ENCODE data around the gene ARAP2.

The ARAP2 gene

GRCh38 chr4:36054694-36055422 lies 189.5 kb downstream of the ARAP2 start:
- Histone ChIP-seq H3K4me3 (ENCODE audit: low read depth in 1 of 5, low read length in 5 of 5) (no peak overlapping the region), H3K9me3 (ENCODE audit: control insufficient read depth in 5 of 5, low read length in 5 of 5) (no peaks in the 10 kb centered on the region), H3K4me1 (ENCODE audit: control insufficient read depth in 5 of 5, insufficient read depth in 5 of 5, low read length in 5 of 5) (no peaks in the 10 kb centered on the region), H3K36me3 (ENCODE audit: control insufficient read depth in 5 of 5, insufficient read depth in 5 of 5, low read length in 5 of 5) (no peaks in the 10 kb centered on the region), H3K9ac (ENCODE audit: low read length in 5 of 5) (no peak overlapping the region), H3K27ac (ENCODE audit: low read depth, low read length) (no peak overlapping the region), H3K27me3 (ENCODE audit: control insufficient read depth in 5 of 5, insufficient read depth in 4 of 5, low read length in 5 of 5) (no peaks in the 10 kb centered on the region)

- Histone ChIP-seq H3K27ac (ENCODE audit: low read depth, low read length) (no peak overlapping the region), H3K4me3 (ENCODE audit: low read depth in 1 of 5, low read length in 5 of 5) (no peak overlapping the region)
These were observed 190.4 kb downstream of the ARAP2 start for GRCh38 chr4:36053930-36054329.

DNA sequence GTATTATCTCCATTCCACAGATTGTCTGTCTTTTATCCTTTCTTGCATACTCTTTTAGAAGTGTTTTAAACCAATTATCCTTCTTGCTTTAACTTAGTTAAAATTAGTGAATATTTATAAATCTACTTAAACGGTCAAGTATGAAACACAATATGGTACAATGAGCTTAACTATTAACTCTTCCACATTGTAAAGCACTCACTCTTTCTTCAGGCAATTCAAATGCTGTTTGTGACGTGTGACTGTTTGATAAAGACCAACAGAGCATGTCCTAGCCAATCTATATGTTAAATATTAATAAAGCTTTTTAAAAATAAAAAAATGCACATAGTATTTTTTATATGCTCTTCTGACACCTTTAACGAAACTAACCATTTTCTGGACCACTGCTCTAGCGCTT lies 192.7 kb downstream of the ARAP2 start:
- Histone ChIP-seq H3K9me3 (ENCODE audit: control insufficient read depth in 5 of 5, low read length in 5 of 5) (no peaks in the 10 kb centered on the region), H3K27me3 (ENCODE audit: control insufficient read depth in 5 of 5, insufficient read depth in 4 of 5, low read length in 5 of 5) (no peaks in the 10 kb centered on the region), H3K27ac (ENCODE audit: low read depth, low read length) (no peak overlapping the region), H3K4me3 (ENCODE audit: low read depth in 1 of 5, low read length in 5 of 5) (no peak overlapping the region), H3K4me1 (ENCODE audit: control insufficient read depth in 5 of 5, insufficient read depth in 5 of 5, low read length in 5 of 5) (no peaks in the 10 kb centered on the region), H3K36me3 (ENCODE audit: control insufficient read depth in 5 of 5, insufficient read depth in 5 of 5, low read length in 5 of 5) (no peaks in the 10 kb centered on the region), H3K9ac (ENCODE audit: low read length in 5 of 5) (no peak overlapping the region)

More at GRCh38 chr4:36053930-36054329, 190.4 kb downstream of the ARAP2 start:
- H3K36me3 ChIP-seq (ENCODE audit: control insufficient read depth in 5 of 5, insufficient read depth in 5 of 5, low read length in 5 of 5): no peaks in the 10 kb centered on the region
- H3K9ac ChIP-seq (ENCODE audit: low read length in 5 of 5): no peak overlapping the region
- no peaks in the 10 kb centered on the region for H3K9me3 ChIP-seq (ENCODE audit: control insufficient read depth in 5 of 5, low read length in 5 of 5)
- no peaks in the 10 kb centered on the region for H3K4me1 ChIP-seq (ENCODE audit: control insufficient read depth in 5 of 5, insufficient read depth in 5 of 5, low read length in 5 of 5)
- H3K27me3 ChIP-seq (ENCODE audit: control insufficient read depth in 5 of 5, insufficient read depth in 4 of 5, low read length in 5 of 5): no peaks in the 10 kb centered on the region

DNA sequence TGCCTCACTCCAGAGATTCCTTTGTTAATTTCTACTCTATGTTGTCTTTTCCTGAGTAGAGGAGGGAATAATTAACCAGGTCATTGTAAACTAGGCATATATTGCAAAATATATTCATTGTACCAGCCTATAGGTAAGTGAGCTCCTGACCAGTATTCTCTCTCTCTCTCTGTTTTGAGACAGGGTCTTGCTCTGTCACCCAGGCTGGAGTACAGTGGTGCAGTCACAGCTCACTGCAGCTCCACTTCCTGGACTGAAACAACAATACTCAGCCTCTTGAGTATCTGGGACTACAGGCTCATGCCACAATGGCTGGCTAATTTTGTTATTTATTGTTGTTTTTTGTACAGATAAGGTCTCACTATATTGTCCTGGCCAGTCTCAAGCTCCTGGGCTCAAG lies 198.3 kb downstream of the ARAP2 start:
- H3K9ac ChIP-seq (ENCODE audit: low read length in 5 of 5): no peak overlapping the region
- no peaks in the 10 kb centered on the region for H3K36me3 ChIP-seq (ENCODE audit: control insufficient read depth in 5 of 5, insufficient read depth in 5 of 5, low read length in 5 of 5)
- H3K4me3 ChIP-seq (ENCODE audit: low read depth in 1 of 5, low read length in 5 of 5): no peak overlapping the region
- no peak overlapping the region for H3K27ac ChIP-seq (ENCODE audit: low read depth, low read length)
- no peaks in the 10 kb centered on the region for H3K9me3 ChIP-seq (ENCODE audit: control insufficient read depth in 5 of 5, low read length in 5 of 5)
- no peaks in the 10 kb centered on the region for H3K4me1 ChIP-seq (ENCODE audit: control insufficient read depth in 5 of 5, insufficient read depth in 5 of 5, low read length in 5 of 5)
- no peaks in the 10 kb centered on the region for H3K27me3 ChIP-seq (ENCODE audit: control insufficient read depth in 5 of 5, insufficient read depth in 4 of 5, low read length in 5 of 5)

GRCh38 chr4:36043901-36044300 lies 200.4 kb downstream of the ARAP2 start:
- Histone ChIP-seq H3K9ac (ENCODE audit: low read length in 5 of 5) (no peak overlapping the region), H3K36me3 (ENCODE audit: control insufficient read depth in 5 of 5, insufficient read depth in 5 of 5, low read length in 5 of 5) (no peaks in the 10 kb centered on the region), H3K4me1 (ENCODE audit: control insufficient read depth in 5 of 5, insufficient read depth in 5 of 5, low read length in 5 of 5) (no peaks in the 10 kb centered on the region), H3K9me3 (ENCODE audit: control insufficient read depth in 5 of 5, low read length in 5 of 5) (peaks cover 0 to 3% (median 0%) of the 10 kb centered on the region in 5 donors), H3K27me3 (ENCODE audit: control insufficient read depth in 5 of 5, insufficient read depth in 4 of 5, low read length in 5 of 5) (no peaks in the 10 kb centered on the region), H3K27ac (ENCODE audit: low read depth, low read length) (no peak overlapping the region), H3K4me3 (ENCODE audit: low read depth in 1 of 5, low read length in 5 of 5) (no peak overlapping the region)

GRCh38 chr4:36043241-36043640 lies 201.1 kb downstream of the ARAP2 start:
- H3K4me1 ChIP-seq (ENCODE audit: control insufficient read depth in 5 of 5, insufficient read depth in 5 of 5, low read length in 5 of 5): no peaks in the 10 kb centered on the region
- no peak overlapping the region for H3K9ac ChIP-seq (ENCODE audit: low read length in 5 of 5)
- H3K27ac ChIP-seq (ENCODE audit: low read depth, low read length): no peak overlapping the region
- H3K27me3 ChIP-seq (ENCODE audit: control insufficient read depth in 5 of 5, insufficient read depth in 4 of 5, low read length in 5 of 5): no peaks in the 10 kb centered on the region
- H3K9me3 ChIP-seq (ENCODE audit: control insufficient read depth in 5 of 5, low read length in 5 of 5): peaks cover 0 to 3% (median 0%) of the 10 kb centered on the region in 5 donors
- no peaks in the 10 kb centered on the region for H3K36me3 ChIP-seq (ENCODE audit: control insufficient read depth in 5 of 5, insufficient read depth in 5 of 5, low read length in 5 of 5)
- H3K4me3 ChIP-seq (ENCODE audit: low read depth in 1 of 5, low read length in 5 of 5): no peak overlapping the region

DNA sequence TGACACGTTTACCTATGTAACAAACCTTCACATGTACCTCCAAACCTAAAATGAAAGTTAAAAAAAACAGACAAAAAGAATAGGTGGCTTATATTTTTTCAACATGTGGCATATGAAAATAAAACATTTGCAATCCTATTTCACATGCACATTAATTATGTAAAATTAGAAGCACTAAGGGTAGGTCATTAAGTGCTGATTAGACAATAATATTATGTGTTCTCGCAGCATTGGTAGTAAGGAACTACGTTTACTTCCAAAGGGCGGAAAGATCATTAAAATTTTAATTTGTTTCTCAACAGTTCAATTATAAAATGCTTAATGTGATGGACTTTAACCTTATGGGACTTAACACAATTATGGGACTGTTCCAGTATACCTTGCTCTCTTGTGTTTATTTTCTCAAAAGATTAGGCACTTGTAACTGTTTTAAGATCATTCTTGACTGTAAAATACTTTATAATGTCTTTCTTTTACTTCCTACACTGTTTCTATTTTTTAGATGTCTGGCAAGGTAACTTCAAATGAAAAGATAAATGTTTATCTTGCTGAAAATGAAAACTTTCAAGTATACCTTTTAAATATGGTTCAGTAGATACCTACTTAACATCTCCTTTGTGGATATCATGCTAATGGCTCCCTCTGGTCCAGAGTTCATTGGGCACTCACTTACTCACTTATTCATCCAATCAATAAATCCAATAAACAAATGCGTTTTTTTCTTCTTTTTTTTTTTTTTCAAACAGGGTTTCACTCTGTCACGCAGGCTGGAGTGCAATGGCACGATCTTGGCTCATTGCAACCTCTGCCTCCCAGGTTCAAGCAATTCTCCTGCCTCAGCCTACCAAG lies 202.0 kb downstream of the ARAP2 start:
- Histone ChIP-seq H3K9ac (ENCODE audit: low read length in 5 of 5) (no peak overlapping the region), H3K36me3 (ENCODE audit: control insufficient read depth in 5 of 5, insufficient read depth in 5 of 5, low read length in 5 of 5) (no peaks in the 10 kb centered on the region), H3K27ac (ENCODE audit: low read depth, low read length) (no peak overlapping the region), H3K4me1 (ENCODE audit: control insufficient read depth in 5 of 5, insufficient read depth in 5 of 5, low read length in 5 of 5) (no peaks in the 10 kb centered on the region), H3K27me3 (ENCODE audit: control insufficient read depth in 5 of 5, insufficient read depth in 4 of 5, low read length in 5 of 5) (no peaks in the 10 kb centered on the region), H3K4me3 (ENCODE audit: low read depth in 1 of 5, low read length in 5 of 5) (no peak overlapping the region), H3K9me3 (ENCODE audit: control insufficient read depth in 5 of 5, low read length in 5 of 5) (peaks cover 0 to 3% (median 0%) of the 10 kb centered on the region in 5 donors)

DNA sequence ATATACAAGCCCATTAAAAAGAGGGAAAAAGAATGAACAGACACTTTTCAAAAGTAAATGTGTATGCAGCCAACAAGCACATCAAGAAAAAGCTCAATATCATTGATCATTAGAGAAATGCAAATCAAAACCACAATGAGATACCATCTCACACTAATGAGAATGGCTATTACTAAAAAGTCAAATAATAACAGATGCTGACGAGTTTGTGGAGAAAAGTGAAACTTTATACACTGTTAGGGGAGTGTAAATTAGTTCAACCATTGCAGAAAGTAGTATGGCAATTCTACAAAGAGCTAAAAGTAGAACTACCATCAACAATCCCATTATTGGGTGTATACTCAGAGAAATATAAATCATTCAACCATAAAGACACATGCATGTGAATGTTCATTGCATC lies 203.0 kb downstream of the ARAP2 start:
- Histone ChIP-seq H3K9me3 (ENCODE audit: control insufficient read depth in 5 of 5, low read length in 5 of 5) (peaks cover 0 to 3% (median 0%) of the 10 kb centered on the region in 5 donors), H3K36me3 (ENCODE audit: control insufficient read depth in 5 of 5, insufficient read depth in 5 of 5, low read length in 5 of 5) (no peaks in the 10 kb centered on the region), H3K4me3 (ENCODE audit: low read depth in 1 of 5, low read length in 5 of 5) (no peak overlapping the region), H3K27ac (ENCODE audit: low read depth, low read length) (no peak overlapping the region), H3K27me3 (ENCODE audit: control insufficient read depth in 5 of 5, insufficient read depth in 4 of 5, low read length in 5 of 5) (no peaks in the 10 kb centered on the region), H3K4me1 (ENCODE audit: control insufficient read depth in 5 of 5, insufficient read depth in 5 of 5, low read length in 5 of 5) (no peaks in the 10 kb centered on the region), H3K9ac (ENCODE audit: low read length in 5 of 5) (no peak overlapping the region)

GRCh38 chr4:36039026-36039425 lies 205.3 kb downstream of the ARAP2 start:
- H3K9ac ChIP-seq (ENCODE audit: low read length in 5 of 5): no peak overlapping the region
- no peaks in the 10 kb centered on the region for H3K36me3 ChIP-seq (ENCODE audit: control insufficient read depth in 5 of 5, insufficient read depth in 5 of 5, low read length in 5 of 5)
- no peak overlapping the region for H3K4me3 ChIP-seq (ENCODE audit: low read depth in 1 of 5, low read length in 5 of 5)
- H3K4me1 ChIP-seq (ENCODE audit: control insufficient read depth in 5 of 5, insufficient read depth in 5 of 5, low read length in 5 of 5): no peaks in the 10 kb centered on the region
- no peaks in the 10 kb centered on the region for H3K27me3 ChIP-seq (ENCODE audit: control insufficient read depth in 5 of 5, insufficient read depth in 4 of 5, low read length in 5 of 5)
- no peak overlapping the region for H3K27ac ChIP-seq (ENCODE audit: low read depth, low read length)
- H3K9me3 ChIP-seq (ENCODE audit: control insufficient read depth in 5 of 5, low read length in 5 of 5): peaks cover 0 to 3% (median 0%) of the 10 kb centered on the region in 5 donors

GRCh38 chr4:36038491-36038890 lies 205.8 kb downstream of the ARAP2 start:
- H3K9me3 ChIP-seq (ENCODE audit: control insufficient read depth in 5 of 5, low read length in 5 of 5): peaks cover 0 to 3% (median 0%) of the 10 kb centered on the region in 5 donors
- H3K4me1 ChIP-seq (ENCODE audit: control insufficient read depth in 5 of 5, insufficient read depth in 5 of 5, low read length in 5 of 5): no peaks in the 10 kb centered on the region
- no peak overlapping the region for H3K4me3 ChIP-seq (ENCODE audit: low read depth in 1 of 5, low read length in 5 of 5)
- no peak overlapping the region for H3K9ac ChIP-seq (ENCODE audit: low read length in 5 of 5)
- H3K27me3 ChIP-seq (ENCODE audit: control insufficient read depth in 5 of 5, insufficient read depth in 4 of 5, low read length in 5 of 5): no peaks in the 10 kb centered on the region
- H3K27ac ChIP-seq (ENCODE audit: low read depth, low read length): no peak overlapping the region
- H3K36me3 ChIP-seq (ENCODE audit: control insufficient read depth in 5 of 5, insufficient read depth in 5 of 5, low read length in 5 of 5): no peaks in the 10 kb centered on the region

Data from subcutaneous abdominal adipose tissue (tissue), 5 donors.